Kasumi-1 (cell line): ENCODE measurements around the gene MANEAL.

Experiments used
- DNase-seq, 2 experiments: peaks; one replicate each; lab custom pipeline; 2025; lab: John Stamatoyannopoulos, UW

MANEAL gene

DNA sequence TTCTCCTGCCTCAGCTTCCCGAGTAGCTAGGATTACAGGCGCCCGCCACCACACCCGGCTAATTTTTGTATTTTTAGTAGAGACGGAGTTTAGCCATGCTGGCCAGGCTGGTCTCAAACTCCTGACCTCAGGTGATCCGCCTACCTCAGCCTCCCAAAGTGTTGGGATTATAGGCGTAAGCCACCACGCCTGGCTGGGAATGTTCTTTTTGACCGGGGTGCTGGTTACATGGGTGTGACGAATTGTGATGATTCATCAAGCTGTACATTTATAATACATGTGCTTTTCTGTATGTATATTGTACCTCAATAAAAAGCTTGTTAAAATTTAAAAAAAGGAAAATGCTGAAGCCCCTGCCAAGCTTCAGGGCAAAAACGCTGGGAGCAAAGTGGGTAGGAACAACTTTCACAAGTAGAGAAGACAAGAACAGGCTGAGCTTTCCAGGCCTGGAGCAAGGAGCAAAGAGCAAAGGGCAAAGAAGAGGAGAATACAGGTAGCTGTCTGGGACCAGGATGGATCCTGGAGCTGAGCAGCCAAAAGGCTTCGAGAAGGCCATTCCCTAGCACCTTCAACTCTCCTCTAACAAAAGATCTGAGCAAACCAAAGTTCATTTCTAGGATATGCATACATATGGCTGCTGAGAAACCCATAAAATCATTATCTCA lies 34.9 kb downstream of the MANEAL start:
- DNase-seq = no peak

DNA sequence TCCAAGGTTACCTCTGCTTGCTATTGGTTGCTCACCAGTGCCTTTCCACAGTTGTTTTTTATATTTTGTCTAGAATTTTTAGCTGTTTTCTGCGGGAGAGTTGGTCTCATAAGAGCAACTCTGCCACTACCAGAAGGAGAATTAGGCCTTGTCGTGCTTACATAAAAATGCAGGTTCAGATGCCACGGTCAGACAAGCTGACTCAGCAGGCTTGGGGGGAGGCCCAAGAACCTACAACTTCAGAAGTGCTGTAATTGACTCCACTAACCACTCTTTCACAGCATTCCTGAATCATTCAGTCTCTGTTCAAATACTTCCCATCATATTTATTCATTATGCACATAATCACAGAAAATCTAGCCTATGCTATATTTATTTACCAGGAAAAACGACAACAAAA lies 37.5 kb downstream of the MANEAL start:
- no peak for DNase-seq

DNA sequence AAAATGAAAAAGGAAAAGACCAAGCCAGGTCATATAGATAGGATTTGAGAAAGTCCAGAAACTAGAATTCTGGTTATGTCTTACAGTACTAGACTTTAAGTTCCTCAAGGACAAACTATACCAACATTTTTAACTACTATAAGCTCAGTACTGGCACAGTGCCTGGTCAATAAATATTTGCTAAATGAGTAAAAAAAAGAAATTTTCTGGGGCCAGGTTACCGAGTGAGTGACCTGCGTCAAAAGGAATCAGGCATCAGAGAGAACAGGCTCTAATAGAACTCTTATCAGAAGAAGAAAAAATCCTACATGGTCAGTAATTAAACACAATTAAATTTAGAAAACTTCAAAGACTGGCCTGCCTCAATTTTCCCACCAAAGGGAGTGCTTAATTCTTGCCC lies 38.2 kb downstream of the MANEAL start:
- no peak for DNase-seq

DNA sequence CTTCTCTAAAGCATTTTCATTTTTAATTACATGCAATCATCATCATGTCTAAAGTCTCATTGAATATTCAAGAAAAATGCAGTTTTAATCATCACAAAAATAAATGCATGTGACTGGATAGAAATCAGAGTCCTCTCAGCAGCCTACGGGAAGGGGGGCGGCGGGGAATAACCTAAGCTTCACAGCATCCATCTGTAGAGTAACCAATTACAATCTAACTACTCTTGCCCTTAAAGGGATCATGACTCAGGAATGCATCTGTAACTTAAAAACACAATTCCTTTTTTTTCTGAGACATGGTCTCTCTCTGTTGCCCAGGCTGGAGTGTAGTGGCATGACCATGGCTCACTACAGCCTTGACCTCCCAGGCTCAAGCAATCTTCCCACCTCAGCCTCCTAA lies 43.1 kb downstream of the MANEAL start:
- no peak for DNase-seq

DNA sequence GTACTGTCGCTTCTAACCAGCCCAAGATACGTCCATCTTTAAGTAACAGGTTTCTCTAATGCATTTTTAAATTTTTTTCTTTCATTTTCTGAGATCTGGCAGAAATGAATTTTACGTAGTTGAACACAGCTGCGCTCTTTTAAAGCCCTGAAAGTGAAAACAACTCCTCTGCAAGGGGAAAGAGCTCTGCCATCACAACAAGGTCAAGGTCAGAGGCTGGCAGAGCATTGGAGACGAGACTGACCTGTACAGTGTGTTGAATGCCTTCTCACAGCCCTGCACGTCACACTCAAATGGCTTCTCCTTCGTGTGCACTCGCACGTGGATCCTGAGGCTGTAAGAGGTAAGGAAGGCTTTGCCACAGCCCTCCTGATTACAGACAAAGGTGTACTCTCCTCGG lies 46.0 kb downstream of the MANEAL start:
- no peak for DNase-seq

DNA sequence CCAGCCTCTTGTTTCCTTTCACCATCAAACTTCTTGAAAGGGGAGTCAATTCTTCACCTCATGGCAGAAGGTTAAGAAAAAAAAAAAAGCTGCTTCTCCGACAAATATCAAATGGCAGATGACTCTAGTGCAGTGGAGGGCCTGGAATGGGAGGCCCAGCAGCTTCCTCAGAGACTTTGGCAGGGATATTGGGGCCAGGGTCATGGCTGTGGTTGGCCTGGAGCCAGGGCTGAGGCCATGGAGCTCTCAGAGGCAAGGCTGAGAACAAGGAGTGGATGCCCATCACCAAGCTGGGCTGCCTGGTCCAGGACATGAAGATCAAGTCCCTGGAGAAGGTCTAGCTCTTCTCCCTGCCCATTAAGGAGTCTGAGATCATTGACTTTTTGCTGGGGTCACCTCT lies 47.1 kb downstream of the MANEAL start:
- DNase-seq = no peak

DNA sequence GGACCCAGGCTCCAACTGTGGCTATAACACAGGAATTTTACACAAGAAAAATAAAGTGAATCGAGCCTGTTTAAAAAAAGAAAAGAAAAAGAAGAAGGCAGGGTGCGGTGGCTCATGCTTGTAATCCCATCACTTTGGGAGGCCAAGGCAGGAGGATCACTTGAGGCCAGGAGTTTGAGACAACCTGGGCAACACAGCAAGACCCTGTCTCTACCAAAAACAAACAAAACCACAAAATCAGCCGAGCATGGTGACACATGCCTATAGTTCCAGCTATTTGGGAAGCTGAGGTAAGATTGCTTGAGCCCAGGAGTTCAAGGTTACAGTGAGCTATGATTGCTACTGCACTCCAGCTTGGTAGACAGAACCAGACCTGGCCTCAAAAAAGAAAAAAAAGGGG lies 48.0 kb downstream of the MANEAL start:
- DNase-seq = no peak

DNA sequence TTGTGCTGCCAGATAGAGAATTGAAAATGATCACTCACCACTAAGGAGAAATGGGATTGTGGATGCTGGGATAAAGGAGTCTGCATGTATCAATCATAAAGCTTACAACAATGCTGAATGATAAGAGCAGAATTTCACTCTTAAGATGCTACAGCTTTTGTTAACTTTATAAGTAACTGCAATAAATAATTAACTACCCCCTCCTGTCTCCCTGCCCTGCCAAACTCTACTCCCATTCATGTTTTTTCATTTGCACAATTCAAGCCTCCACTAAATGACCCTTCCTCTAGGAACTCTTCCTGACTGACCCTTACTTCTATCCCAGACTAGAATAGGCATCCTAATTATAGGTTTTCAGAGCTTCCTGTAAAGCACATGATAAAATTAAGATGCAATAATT lies 50.9 kb downstream of the MANEAL start:
- DNase-seq = no peak

DNA sequence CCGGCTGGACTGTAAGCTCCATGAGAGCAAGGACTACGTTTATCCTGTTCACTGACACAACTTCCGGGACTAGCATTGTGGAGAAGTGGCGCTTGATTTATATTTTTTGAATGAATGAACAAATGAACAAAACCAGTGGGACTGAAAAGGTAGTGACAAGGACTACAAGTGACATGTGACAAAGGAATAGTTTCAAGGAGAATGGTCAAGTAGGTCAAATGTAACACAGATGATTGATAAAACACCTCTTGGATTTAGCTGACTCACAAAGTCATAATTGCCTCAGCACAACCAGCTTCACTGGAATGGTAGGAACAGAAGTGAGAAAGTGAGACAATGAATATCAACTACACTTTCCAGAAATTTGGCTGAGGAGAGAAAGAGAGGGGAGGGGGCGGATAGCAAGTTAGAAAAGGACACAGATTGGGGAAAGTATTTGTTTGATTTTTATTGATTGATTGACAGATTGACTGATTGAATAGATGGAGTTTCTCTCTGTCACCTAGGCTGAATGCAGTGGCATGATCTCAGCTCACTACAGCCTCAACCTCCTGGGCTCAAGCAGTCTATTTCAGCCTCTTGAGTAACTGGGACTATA lies 51.5 kb downstream of the MANEAL start:
- no peak for DNase-seq

DNA sequence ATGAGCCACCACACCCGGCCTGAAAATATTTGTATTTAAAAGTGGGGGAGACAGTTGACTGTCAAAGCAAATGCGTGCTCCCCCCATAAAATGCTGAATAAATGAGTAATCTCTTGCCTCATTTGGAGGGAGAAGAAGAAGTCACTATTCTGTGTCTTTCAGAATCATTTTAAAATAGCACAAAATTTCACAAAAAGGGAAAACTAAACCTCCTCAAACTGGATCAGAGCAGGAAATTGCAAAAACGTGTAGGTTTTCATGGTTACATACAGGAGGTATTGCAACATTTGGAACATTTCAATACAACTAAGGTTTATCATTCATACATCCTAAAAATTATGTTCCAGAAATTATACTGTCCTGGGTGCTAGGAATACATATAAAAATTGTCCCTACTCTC lies 52.1 kb downstream of the MANEAL start:
- peak; percentile 34 to 54 for DNase-seq

DNA sequence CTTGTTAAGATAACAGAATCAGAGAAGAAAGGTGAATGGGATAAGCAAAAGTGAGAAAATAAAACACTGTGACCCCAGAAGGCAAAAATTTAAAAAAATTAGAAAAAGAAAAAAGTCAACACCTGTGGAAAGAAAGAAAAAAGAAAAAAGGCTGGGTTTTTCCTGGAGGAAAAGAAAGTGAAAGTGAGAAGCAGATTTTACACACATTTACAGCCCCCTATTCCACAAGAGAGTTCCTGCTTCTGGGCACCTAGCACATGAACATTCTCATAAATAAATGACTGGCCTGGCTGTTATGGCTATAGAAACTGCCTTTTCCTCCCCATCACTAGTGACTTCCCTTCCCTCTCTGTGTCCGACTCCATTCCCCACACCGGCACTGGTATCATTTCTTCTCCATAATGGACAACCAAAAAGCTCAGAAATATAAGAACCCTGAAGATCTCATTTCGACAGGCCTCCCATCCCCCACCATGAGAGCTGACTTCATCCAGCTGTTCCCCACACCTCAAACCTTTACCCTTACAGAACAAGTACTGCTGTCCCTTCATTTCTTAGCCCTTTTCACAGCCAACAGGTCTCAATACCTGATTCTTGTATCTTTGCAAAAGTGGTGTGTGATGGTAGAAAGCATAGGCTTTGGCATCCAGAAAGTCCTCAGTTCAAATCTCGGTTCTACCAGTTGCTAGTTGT lies 53.1 kb downstream of the MANEAL start:
- DNase-seq = no peak

DNA sequence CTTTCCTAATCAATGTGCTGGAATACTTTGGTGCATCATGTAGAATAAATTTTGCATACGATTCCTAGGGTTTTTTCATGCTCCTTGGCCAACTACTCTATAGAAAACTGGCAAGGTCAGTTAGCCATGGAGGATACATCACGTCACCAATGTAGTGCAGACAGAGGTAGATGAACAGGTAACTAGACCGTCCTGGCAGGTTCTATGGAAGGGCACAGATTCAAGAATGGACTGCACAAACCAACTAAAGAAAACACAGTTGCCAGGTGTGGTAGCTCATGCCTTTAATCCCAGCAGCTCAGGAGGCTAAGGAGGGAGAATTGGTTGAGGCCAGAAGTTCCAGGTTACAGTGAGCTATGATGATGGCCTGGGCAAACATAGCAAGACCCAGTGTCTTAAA lies 55.8 kb downstream of the MANEAL start:
- no peak for DNase-seq

DNA sequence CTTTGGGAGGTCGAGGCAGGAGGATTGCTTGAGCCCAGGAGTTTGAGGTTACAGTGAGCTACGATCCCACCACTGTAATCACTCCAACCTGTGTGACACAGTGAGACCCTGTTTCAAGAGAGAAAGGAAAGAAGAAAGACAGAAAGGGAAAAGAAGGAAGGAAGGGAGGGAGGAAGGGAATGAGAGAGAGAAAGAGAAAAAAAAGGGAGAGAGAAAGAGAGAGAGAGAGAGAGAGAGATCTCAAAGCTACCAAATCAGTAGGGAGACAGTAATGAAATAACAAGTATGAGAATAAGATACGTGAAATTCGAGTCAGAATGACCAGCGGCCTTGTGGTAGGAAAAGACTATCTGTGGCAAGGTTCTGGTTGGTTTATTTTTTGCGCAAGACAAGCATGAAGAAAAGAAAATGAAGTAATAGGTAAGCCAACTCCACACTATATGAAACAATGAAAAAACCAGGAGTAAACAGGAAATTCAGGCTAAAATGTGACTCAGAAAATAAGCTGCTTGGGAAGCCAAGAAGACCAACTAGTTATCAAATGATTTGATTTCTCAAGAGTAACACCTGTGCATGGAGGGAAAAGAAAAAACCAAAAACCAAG lies 56.8 kb downstream of the MANEAL start:
- DNase-seq = no peak
